Panc1 (cell line): ENCODE data around the gene SLC9A6.

Experiments
- CTCF ChIP-seq: fragments of 450-650 bp; IDR thresholded peaks from 2 replicates; pipeline ENCODE4 v1.5.1; 2017; ENCODE audit warnings: mild to moderate bottlenecking
- POLR2AphosphoS5 ChIP-seq: IDR thresholded peaks from 2 replicates; pipeline ENCODE4 v1.6.1; 2012; ENCODE audit warnings: mild to moderate bottlenecking, low read depth, low read length, moderate library complexity
- REST ChIP-seq, 2 experiments: IDR thresholded peaks; 2 replicates each; pipeline ENCODE4 v1.6.1; 2011 to 2012; ENCODE audit warnings: low read depth in 2 of 2, control low read depth in 1 of 2, low read length in 1 of 2, mild to moderate bottlenecking in 1 of 2, moderate library complexity in 1 of 2; ENCODE audit not compliant: insufficient read depth in 1 of 2
- SIN3A ChIP-seq: IDR thresholded peaks from 2 replicates; pipeline ENCODE4 v1.6.1; 2012; ENCODE audit warnings: low read depth, mild to moderate bottlenecking, low read length, moderate library complexity, borderline replicate concordance; ENCODE audit not compliant: insufficient read depth

- TF ChIP-seq CTCF (no peak), SIN3A (no peak), POLR2AphosphoS5 (no peak), REST (IDR thresholded peaks at IDR 0.05; ENCODE audit: insufficient read depth in 1 of 2, low read depth in 2 of 2, low read length in 1 of 2) (no peak)
These were observed 79.9 kb downstream of the SLC9A6 start for GRCh38 chrX:136065044-136065671.
